Right atrium auricular region (tissue), 2 donors: ENCODE measurements around the gene RAVER1. TPM values are rescaled to one million over a fixed set of nuclear protein-coding genes. Genes with fewer than 3 reads are reported as not detected.

Experiments used
- DNase-seq: peaks from one replicate; pipeline ENCODE4 v3.0.0-alpha.2; 2019; ENCODE audit warnings: low spot score
- H3K27ac ChIP-seq, 2 donors: fragments of 200-600 bp; sonication (generic); 1 replicate in 1 of 2; 2 replicates in 1 of 2; pipeline ENCODE4 v1.5.1; 2016 to 2019
- H3K27me3 ChIP-seq, 2 donors: fragments of 200-600 bp; sonication (generic); one replicate each; pipeline versions ENCODE4 v1.5.1 to v1.6.0; 2017 to 2019
- H3K36me3 ChIP-seq: fragments of 200-600 bp; sonication (generic); one replicate; pipeline ENCODE4 v1.5.1; 2016
- H3K4me1 ChIP-seq, 2 donors: fragments of 200-600 bp; sonication (generic); one replicate each; pipeline versions ENCODE4 v1.5.1 to v1.6.0; 2017 to 2019
- H3K4me3 ChIP-seq, 2 donors: fragments of 200-600 bp; sonication (generic); 1 replicate in 1 of 2; 2 replicates in 1 of 2; pipeline ENCODE4 v1.5.1; 2017 to 2019; ENCODE audit warnings: mild to moderate bottlenecking in 1 of 2, moderate library complexity in 1 of 2
- H3K9me3 ChIP-seq, 2 donors: fragments of 200-600 bp; sonication (generic); one replicate each; pipeline ENCODE4 v1.5.1; 2019
- total RNA-seq, 2 donors: library from RNA; depleted of rRNA; stranded (reverse); fragments of >200 nt; gene quantifications; one replicate each; pipeline ENCODE4 v1.1.0, GENCODE V29; 2016
- TF ChIP-seq, protein P1 (sequence below), 2 donors: fragments of 200-600 bp; sonication (generic); IDR thresholded peaks; one replicate each; pipeline ENCODE4 v1.5.1; 2019; ENCODE audit warnings: antibody characterized with exemption in 2 of 2

RAVER1 gene
- total RNA-seq, 2 donors from 2014 or later, result 14.8 to 24.8 TPM

DNA sequence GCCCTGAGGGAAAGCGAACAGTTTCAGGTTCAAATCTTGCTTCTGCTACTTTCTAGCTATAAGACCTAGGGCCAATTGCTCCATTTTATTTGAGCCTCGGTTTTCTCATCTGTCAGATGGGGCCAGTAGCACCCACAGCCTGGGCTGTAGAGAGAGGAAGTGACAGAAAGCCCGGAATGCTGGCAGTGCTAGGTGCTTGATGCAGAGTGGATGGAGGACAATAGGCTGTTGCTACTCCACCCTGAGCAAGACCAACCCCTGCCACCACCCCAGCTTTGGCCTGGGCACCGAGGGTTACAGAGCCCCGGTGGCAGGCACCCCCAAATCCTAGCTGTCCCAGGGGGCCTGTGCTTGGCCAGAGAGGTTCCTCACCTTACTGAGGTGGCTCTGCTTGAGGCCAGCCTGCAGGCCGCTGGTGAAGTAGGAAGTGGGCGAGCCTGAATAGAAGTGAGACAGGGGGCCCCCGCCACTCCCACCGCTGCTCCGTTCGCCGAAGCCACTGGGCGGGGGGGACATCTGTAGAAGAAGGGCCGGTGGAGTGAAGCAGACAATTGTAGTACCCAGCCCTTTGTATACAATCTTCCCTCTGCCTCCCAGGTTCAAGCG is 15.4 kb downstream of the RAVER1 start:
- peaks cover 64% of the 10 kb centered on the region for H3K36me3 ChIP-seq
- TF ChIP-seq, protein P1, sequence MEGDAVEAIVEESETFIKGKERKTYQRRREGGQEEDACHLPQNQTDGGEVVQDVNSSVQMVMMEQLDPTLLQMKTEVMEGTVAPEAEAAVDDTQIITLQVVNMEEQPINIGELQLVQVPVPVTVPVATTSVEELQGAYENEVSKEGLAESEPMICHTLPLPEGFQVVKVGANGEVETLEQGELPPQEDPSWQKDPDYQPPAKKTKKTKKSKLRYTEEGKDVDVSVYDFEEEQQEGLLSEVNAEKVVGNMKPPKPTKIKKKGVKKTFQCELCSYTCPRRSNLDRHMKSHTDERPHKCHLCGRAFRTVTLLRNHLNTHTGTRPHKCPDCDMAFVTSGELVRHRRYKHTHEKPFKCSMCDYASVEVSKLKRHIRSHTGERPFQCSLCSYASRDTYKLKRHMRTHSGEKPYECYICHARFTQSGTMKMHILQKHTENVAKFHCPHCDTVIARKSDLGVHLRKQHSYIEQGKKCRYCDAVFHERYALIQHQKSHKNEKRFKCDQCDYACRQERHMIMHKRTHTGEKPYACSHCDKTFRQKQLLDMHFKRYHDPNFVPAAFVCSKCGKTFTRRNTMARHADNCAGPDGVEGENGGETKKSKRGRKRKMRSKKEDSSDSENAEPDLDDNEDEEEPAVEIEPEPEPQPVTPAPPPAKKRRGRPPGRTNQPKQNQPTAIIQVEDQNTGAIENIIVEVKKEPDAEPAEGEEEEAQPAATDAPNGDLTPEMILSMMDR (IDR thresholded peaks at IDR 0.05), result no peak

GRCh38 chr19:10317045-10317856 is 16.1 kb downstream of the RAVER1 start:
- Histone ChIP-seq H3K4me1 (peaks cover 0 to 14% of the 10 kb centered on the region in 2 donors), H3K36me3 (peaks cover 57% of the 10 kb centered on the region), H3K9me3 (no peaks in the 10 kb centered on the region), H3K4me3 (no peak overlapping the region), H3K27me3 (no peaks in the 10 kb centered on the region), H3K27ac (no peak overlapping the region)
- TF ChIP-seq, protein P1 (IDR thresholded peaks at IDR 0.05), result no peak
- no peak for DNase-seq

More for the DNA sequence above, 15.4 kb downstream of the RAVER1 start:
- Histone ChIP-seq H3K4me3 (no peak overlapping the region), H3K9me3 (no peaks in the 10 kb centered on the region), H3K4me1 (peaks cover 0 to 14% of the 10 kb centered on the region in 2 donors), H3K27ac (no peak overlapping the region), H3K27me3 (no peaks in the 10 kb centered on the region)
- no peak for DNase-seq

GRCh38 chr19:10316229-10317044 is 16.9 kb downstream of the RAVER1 start:
- TF ChIP-seq, protein P1 (IDR thresholded peaks at IDR 0.05), result no peak
- no peak overlapping the region for H3K27ac ChIP-seq

DNA sequence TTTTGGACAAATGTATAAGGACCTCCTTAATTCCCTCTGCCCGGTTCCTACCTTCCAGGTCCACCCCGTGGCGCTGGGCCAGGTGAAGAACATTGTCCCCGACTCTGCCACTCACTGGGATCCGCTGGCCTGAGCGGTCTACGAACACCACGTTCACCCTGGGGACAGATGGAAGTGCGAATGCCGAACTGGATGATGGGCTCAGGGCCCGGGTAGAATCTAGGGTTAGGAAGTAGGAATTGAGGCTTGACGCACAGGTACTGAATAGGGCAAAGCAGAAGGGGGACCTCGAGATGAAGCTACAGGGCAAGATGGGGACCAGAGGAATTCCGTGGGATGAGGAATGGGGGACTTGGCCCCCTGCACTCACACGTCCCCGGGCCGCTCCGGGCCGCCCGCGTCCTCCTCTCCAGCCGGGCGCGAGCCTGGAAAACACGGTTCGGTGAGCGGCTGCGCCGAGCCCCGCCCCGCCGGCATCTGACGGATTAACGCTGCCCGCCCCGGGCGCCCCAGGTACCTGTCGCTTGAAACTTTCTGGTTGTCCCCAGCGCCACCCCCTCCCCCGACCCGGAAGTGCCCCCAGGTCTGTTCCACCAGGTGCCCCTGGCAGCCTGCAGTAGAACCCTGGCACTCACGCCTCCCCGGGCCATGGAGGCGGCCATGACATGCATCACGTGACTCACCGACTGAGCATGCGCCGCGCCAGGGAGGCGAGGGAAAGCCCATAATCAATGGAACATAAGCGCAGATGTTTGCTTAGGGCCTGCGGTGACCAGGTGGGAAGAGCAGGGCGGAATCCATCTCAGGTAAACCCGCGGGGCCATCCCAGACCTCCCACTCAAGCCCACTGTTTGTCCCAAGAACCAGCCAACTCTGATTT is 17.8 kb downstream of the RAVER1 start, which contains the start of gene FDX2:
FDX2 (minus strand) TSS at position 681 of the 880 bp plus-strand sequence; CDS start at position 662, 19 bp downstream.
- no peaks in the 10 kb centered on the region for H3K9me3 ChIP-seq
- DNase-seq, result peak; percentile 82

More at GRCh38 chr19:10316229-10317044, 16.9 kb downstream of the RAVER1 start:
- no peaks in the 10 kb centered on the region for H3K27me3 ChIP-seq
- no peak for DNase-seq
- H3K4me1 ChIP-seq, result peaks cover 0 to 14% of the 10 kb centered on the region in 2 donors
- H3K4me3 ChIP-seq, result no peak overlapping the region
- H3K36me3 ChIP-seq, result peaks cover 49% of the 10 kb centered on the region
- no peaks in the 10 kb centered on the region for H3K9me3 ChIP-seq

More for the DNA sequence above, 17.8 kb downstream of the RAVER1 start, which contains the start of gene FDX2:
- H3K36me3 ChIP-seq, result peaks cover 41% of the 10 kb centered on the region
- TF ChIP-seq, protein P1 (IDR thresholded peaks at IDR 0.05), result no peak
- peak within 1 kb of the TSS; percentile 83 for H3K4me3 ChIP-seq
- H3K27ac ChIP-seq, result peak within 1 kb of the TSS; percentile 67 to 76
- H3K4me1 ChIP-seq, result peaks cover 0 to 14% of the 10 kb centered on the region in 2 donors
- no peaks in the 10 kb centered on the region for H3K27me3 ChIP-seq
